ENCODE results near the gene CIB2.

Gene CIB2

GRCh38 chr15:78149068-78149804 lies 18.0 kb upstream of the CIB2 start, which contains the start of gene IDH3A:
Gene IDH3A (plus strand): TSS chr15:78149362. CDS start chr15:78149404, 42 bp downstream.
- peak; percentile 100 for DNase-seq (ENCODE audit: low read depth in 2 of 2)

DNA sequence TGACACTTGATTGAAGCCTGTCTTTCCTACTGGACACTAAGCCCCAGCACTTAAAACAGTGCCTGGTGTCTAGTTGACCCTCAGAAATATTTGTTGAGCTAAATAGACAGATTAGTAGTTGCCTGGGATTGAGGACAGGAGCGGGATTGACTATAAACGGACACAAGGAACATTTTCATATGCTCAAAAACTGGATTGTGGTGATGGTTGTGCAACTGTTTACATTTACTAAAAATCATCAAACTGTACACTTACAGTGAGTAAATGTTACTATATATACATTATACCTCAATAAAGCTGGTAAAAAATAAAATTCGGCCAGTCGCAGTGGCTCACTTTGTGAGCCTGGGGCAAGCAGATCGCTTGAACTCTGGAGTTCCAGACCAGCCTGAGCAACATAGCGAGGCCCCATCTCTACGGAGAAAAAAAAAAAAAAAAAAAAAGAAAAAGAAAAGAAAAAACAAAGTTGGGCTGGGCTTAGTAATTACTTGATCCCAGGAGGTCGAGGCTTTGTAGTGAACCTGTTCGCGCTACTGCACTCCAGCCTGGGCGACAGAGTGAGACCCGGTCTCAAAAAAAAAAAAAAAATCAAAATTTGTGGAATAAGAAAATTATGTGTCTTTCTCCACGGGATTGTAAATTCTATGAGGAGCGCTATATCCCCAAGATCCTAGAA lies 17.3 kb upstream of the CIB2 start:
- DNase-seq (ENCODE audit: low read depth in 2 of 2), result no peak

DNA sequence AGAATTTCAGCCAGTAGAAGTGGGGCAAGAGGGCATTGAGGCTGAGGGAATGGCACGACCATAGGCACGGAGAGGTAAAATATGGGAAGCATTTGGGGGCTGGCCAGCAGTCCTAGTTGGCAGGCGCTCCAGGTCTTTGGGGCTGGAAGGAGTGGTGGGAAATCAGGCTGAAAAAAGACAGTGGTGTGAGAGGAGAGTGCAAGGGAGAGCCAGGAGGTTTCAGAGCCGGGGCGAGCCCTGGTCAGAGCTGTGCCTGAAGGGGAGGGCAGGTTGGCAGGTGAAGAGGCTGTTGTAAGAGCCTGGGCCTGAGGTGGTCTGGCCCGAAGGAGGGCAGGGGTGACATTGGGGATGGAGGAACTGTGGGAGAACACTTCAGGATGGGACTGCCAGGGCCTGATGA lies 16.3 kb upstream of the CIB2 start:
- DNase-seq (ENCODE audit: low read depth in 2 of 2), result no peak

DNA sequence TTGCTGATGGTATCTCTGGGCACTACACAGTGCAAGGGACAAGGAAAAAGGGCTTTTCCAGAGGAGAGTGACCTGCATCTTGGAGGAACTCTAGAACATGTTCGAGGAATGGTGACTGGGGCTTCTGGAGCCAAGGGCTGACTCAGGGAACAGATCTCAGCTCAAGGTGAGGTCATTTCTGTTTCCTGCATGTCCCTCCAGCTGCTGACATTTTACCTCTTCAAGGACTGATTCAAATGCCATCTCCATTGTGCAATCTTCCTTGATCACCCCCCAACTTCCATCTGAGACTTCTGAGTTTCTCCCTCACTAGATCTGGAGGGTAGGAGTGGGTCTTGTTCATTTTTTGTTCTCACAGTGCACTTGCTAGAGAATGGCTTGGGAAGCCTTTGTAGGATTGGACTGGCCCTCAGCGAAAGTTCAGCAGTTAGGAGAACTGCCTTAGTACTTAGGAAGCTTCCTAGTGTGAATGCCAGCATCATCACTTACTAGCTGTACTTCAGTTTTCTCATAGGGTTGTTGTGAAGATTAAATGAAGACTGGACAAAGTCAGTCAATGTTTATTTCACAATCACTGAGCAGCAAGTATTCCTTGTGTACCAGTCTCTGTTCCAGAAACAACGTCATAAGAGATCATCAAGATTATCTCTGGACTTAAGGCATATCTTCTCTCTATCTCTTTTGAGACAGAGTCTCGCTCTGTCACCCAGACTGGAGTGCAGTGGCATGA lies 15.3 kb upstream of the CIB2 start:
- no peak for DNase-seq (ENCODE audit: low read depth in 2 of 2)

DNA sequence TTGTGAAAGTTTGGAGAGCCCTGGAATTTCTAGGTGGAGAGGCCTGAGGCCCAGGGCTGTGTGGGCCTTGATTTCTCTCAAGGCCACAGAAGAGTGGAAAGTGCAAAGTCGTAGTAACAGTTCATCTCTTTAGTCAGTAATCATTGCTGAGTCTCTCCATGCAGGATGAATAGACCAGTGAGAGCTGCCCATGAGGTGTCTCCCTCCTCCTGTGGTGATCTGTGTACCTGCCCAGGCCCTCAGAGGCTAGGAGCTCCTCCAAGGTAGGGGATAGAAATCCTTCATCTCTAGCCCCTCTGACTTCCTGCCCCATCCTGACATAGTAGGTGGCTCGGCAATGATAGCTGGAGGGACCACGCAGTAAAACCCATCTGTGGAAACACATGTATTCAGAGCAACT lies 11.1 kb upstream of the CIB2 start:
- DNase-seq (ENCODE audit: low read depth in 2 of 2), result no peak

DNA sequence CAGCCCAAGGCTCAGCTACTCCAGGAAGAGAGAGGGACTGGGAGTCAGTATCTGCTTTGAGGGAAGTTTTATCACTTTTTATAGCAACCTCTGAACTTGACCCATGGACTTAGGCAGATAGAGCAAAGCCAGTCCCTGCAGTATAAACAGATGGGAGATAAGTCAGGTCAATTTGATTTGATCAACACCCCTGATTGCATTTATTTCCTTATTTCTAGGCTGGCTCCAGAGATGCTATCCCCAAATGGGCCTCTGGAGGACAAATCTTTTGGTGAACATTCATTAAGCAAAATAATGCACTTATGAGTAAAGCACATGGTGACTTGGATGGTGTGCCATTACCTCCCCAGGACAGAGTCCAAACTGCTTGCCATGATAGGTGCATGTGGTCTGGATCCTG lies 9.0 kb upstream of the CIB2 start:
- DNase-seq (ENCODE audit: low read depth in 2 of 2), result no peak

DNA sequence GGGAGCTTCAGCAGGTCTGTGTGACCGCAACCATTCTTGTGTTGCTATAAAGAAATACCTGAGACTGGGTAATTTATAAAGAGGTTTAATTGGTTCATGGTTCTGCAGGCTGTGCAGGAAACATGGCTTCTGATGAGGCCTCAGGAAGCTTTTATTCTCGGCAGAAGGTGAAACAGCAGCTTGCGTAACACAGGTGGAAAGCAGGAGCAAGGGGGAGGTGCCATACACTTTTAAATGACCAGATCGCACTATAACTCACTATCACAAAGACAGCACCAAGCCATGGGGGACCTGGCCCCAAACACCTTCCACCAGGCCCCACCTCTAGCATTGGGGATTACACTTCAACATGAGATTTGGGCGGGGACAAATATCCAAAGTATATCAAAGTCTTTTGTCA lies 8.3 kb upstream of the CIB2 start:
- DNase-seq (ENCODE audit: low read depth in 2 of 2), result no peak

DNA sequence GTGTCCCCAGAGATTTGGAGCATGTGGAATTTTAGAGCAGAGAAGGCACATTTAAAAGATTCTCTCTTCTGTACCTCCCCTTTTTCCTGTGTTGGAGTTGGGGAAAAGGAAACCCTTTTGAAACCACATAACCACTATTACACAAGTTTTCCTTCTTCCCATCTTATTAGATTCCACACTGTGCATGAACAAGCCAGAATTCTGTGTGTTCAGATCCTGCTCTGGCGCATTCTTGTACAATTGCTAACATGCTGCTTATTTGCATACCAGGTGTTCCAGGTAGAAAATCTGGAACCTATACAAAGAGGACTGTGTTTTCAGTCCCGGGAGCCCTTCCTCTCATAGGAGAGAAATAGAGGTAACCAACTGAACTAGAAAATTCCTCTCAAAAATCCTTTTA lies 2.6 kb upstream of the CIB2 start:
- no peak for DNase-seq (ENCODE audit: low read depth in 2 of 2)

- peak in 1 of 2 donors; percentile 25 for DNase-seq (ENCODE audit: low read depth in 2 of 2)
These were observed 565 bp downstream of the CIB2 start for GRCh38 chr15:78130466-78131294.

DNA sequence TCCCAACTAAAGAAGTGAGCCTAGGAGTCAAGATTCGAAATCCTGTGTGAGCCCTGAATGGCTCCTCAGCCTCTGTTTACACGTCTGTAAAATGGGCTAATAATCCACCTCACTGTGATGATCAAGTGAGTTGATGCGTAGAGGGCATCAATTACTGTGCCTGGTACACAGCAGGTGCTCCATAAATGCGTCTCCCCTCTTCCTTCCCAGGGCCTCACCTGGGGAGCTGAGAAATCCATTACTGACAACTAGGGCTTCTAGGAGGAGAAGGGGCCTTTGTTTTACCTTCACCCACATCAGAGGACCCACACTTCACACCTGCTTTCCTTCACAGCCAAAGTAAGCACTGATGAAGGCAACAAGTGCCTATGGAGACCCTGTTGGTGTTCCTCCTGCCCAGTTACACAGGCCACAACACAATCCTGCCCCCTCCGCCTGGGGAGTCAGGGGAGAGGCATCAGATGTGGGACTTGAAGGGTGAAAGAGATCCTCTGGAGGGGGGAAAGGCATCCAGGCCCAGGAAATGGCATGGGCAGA lies 1.4 kb downstream of the CIB2 start:
- DNase-seq (ENCODE audit: low read depth in 2 of 2), result no peak

DNA sequence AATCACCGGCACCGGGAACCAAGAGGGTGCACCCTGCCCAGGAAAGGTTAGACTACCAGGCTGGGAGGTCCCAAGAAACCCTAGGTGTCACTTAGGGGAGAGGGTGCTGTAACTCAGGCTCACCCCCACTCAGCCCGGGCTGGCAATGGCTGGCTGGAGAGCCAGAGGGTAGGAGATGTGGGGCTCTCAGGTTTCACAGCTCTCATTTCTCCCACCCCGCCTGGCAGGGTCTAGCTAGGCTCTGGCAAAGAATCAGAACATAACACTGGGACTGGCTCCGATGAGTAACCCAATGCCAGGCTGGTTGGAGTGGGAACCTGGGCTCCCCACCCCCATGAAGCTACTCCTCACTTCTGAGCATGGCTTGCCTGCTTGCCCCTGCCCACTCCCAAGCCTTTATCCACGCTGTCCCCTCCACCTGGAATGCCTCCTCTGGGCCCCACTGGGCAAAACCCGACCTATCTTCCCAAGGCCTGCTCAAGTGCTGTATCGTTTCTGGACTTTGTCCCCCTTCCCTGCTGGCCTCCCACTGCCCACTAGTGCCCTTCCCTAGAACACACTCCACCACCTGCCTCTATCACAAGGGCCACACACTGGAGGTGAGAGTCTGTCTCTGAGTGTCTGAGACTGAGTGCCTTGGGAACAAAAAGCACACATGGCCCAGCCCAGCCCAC lies 2.0 kb downstream of the CIB2 start:
- no peak for DNase-seq (ENCODE audit: low read depth in 2 of 2)

- DNase-seq (ENCODE audit: low read depth in 2 of 2), result no peak
These were observed 3.4 kb downstream of the CIB2 start for GRCh38 chr15:78127882-78128281.

GRCh38 chr15:78125267-78125666 lies 6.0 kb downstream of the CIB2 start:
- DNase-seq (ENCODE audit: low read depth in 2 of 2), result no peak

DNA sequence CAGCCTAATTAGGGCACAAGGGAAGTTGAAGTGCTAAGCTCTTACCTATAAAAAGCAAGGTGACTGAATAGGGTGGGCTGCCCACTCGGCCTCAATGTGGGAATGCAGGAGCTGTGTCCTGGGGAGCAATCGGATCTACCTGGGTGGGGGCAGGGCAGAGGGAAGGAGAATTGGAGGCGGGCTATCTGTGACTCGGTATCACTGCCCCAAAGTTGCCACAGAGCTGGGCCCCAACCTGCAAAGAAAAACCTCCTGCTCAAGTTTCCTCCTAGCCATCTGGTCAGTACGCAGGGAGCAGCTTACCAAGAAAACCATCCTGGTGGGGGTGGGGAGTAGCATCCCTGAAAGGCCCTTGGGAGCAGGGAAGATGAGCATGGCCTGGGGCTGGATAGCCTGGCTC lies 10.7 kb downstream of the CIB2 start:
- no peak for DNase-seq (ENCODE audit: low read depth in 2 of 2)

DNA sequence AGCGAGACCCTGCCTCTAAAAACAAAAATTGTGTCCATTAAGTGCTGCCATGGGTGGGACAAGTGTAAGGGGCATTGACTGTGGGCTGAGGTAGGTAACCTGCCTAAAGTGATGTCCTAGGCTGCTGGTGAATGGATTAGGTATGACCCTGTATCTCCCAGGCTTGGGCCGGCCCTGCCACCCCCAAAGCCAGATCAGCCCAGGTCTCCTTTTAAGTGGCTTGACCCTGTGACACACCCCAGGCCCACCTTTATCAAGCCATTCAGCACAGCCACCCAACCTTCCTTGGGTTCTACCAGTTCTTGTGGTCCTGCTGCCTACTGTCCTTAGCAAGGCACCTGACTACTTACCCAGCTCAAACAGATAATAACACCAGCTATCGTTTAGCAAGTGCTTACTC lies 18.7 kb downstream of the CIB2 start:
- no peak for DNase-seq (ENCODE audit: low read depth in 2 of 2)

GRCh38 chr15:78111788-78112187 lies 19.5 kb downstream of the CIB2 start:
- DNase-seq (ENCODE audit: low read depth in 2 of 2), result no peak

- DNase-seq (ENCODE audit: low read depth in 2 of 2), result no peak
These were observed 20.2 kb downstream of the CIB2 start for GRCh38 chr15:78110916-78111475.

GRCh38 chr15:78110096-78110495 lies 21.1 kb downstream of the CIB2 start:
- no peak for DNase-seq (ENCODE audit: low read depth in 2 of 2)

DNA sequence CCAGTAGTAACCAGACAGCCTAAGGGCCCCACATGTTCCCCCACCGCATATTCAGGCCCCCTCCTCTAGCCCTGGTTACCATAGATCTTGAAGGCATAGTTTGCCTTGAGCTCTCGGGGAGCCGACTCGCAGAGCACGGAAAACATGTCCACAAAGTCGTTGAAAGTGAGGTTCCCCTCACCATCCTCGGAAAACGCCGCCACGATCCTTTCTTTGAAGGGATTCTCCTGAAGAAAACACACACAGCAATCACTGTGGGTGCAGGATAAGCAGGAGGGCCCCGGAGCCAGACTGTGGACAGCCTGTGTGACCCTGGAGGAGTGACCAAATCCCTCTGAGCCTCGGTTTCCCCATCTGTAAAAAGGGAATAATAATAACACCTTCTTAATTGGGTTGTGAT lies 22.1 kb downstream of the CIB2 start:
- DNase-seq (ENCODE audit: low read depth in 2 of 2), result no peak

DNA sequence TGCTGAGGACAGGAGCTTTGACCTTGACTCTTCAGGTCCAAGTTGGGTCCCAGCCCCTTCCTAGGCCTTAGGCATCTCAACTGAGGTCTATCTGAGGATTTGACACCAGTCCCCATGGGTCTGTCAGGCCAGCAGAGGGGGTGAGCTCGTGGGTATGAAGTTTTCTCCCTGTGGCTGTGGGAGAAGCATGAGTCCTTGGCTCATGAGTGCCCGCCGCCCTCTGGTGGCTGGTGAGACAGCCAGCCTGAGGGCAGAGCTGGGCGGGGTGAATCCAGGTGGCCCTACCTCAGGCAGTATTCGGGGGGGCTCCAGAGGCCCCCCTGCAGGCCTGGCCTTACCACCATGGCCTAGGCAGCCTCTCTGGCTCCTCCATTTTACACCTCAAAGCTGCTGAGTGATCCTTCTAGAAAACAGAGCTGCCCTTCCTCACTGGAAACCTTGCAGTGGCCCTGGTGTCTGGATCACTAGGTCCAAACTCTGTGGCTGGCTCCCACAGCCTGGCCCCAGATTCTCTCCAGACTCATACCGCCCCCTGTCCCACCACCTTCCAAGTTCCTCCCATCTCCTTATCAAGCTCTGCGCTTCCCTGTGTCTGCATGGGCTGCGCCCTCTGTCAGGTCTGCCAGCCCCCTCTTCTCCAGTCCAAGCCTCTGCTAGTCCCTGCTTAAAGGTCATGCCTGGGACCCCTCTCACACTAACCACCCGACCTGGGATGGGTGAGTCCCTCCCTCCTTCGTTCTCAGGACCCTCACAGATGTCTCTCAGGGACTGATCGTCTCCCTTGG lies 22.8 kb downstream of the CIB2 start:
- peak; percentile 70 for DNase-seq (ENCODE audit: low read depth in 2 of 2)

Data from stimulated activated CD8-positive, alpha-beta memory T cell treated with anti-CD3 and anti-CD28 coated beads, Interleukin-2, amount 100 ng/mL, for 48 hours (primary cell).